Mucosa of descending colon (tissue), 3 donors: ENCODE data around the gene ADAP1. TPM values are rescaled to one million over a fixed set of nuclear protein-coding genes. Genes with fewer than 3 reads are reported as not detected.

ENCODE experiments used
- ATAC-seq: fragments of 200-7000 bp; cut with Tn5 transposase; one replicate; pipeline ENCODE4 v1.9.1; 2020; ENCODE audit warnings: mild to moderate bottlenecking, moderate library complexity
- DNase-seq, 3 donors: peaks; one replicate each; pipeline ENCODE4 v3.0.0-alpha.2; 2020
- H3K36me3 ChIP-seq: fragments of 200-600 bp; one replicate; pipeline ENCODE4 v1.8.0; 2021; ENCODE audit warnings: low read depth, mild to moderate bottlenecking
- H3K4me1 ChIP-seq: fragments of 200-600 bp; one replicate; pipeline ENCODE4 v1.8.0; 2021; ENCODE audit warnings: low read depth, mild to moderate bottlenecking
- H3K4me3 ChIP-seq: fragments of 200-600 bp; one replicate; pipeline ENCODE4 v1.8.0; 2021; ENCODE audit warnings: mild to moderate bottlenecking
- H3K9me3 ChIP-seq: fragments of 200-600 bp; one replicate; pipeline ENCODE4 v1.8.0; 2021; ENCODE audit warnings: mild to moderate bottlenecking
- CTCF ChIP-seq: fragments of 200-600 bp; IDR thresholded peaks from one replicate; pipeline ENCODE4 v1.8.0; 2022; ENCODE audit warnings: antibody characterized with exemption, mild to moderate bottlenecking
- intact Hi-C, 2 donors: fragments of 100-400 bp; cut with DNase I in 1 of 2; cut with micrococcal nuclease in 1 of 2; formaldehyde crosslinking; loops; one replicate each; pipeline versions ENCODE4 v1.11.0 to v1.11.1; 2022; cut with DNase I, micrococcal nuclease
- total RNA-seq, 3 donors: library from RNA; stranded (reverse); fragmentation: NEBNext Ultra II Directional in 2 of 3; extraction: Animal tissue kit (Norgen Biotek cat#: 25700) in 2 of 3; gene quantifications; one replicate each; pipeline versions ENCODE4 v1.2.1 to v1.2.4, GENCODE V29; 2021 to 2023
- donor health status: DM: no; HTN: no; CAD: no; lungs with moderate emphysema.
- donor health status: DM: no; HTN: no; CAD: no.
- donor health status: DM: no; HTN: yes; CAD: no.

Gene ADAP1
- total RNA-seq, 3 donors from 2014 or later: 80.7 to 153 (median 98.8) TPM

- ATAC-seq (no peak), DNase-seq (peak in 2 of 3 donors; percentile 8 to 25)
- intact Hi-C loops: no loop called here
- Histone ChIP-seq H3K9me3 (no peaks in the 10 kb centered on the region), H3K4me3 (no peak overlapping the region), H3K36me3 (no peaks in the 10 kb centered on the region), H3K4me1 (peaks cover 16% of the 10 kb centered on the region)
- TF ChIP-seq CTCF: no peak
Measured at GRCh38 chr7:930975-931758, 23.3 kb downstream of the ADAP1 start.

GRCh38 chr7:929311-929711, 25.2 kb downstream of the ADAP1 start:
- DNase-seq: peak; percentile 7 to 37 (median 26)
- Histone ChIP-seq H3K4me3 (no peak overlapping the region), H3K9me3 (no peaks in the 10 kb centered on the region), H3K4me1 (peaks cover 32% of the 10 kb centered on the region), H3K36me3 (no peaks in the 10 kb centered on the region)
- TF ChIP-seq CTCF: no peak
- ATAC-seq: no peak
- intact Hi-C loops: no loop called here

GRCh38 chr7:927031-927671, 27.3 kb downstream of the ADAP1 start:
- intact Hi-C loops: no loop called here
- peak; percentile 36 for ATAC-seq
- Histone ChIP-seq H3K4me1 (peaks cover 49% of the 10 kb centered on the region), H3K4me3 (no peak overlapping the region), H3K36me3 (no peaks in the 10 kb centered on the region), H3K9me3 (no peaks in the 10 kb centered on the region)
- peak; percentile 61 to 74 (median 71) for DNase-seq
- no peak for TF ChIP-seq CTCF

GRCh38 chr7:926061-927030, 28.1 kb downstream of the ADAP1 start:
- H3K9me3 ChIP-seq: no peaks in the 10 kb centered on the region
- peak; percentile 90 to 93 (median 91) for DNase-seq
- H3K36me3 ChIP-seq: no peaks in the 10 kb centered on the region
- no peak overlapping the region for H3K4me3 ChIP-seq
- peak; percentile 75 for ATAC-seq
- no peak for TF ChIP-seq CTCF
- intact Hi-C loops: no loop called here
- H3K4me1 ChIP-seq: peaks cover 57% of the 10 kb centered on the region

GRCh38 chr7:925601-926000, 28.9 kb downstream of the ADAP1 start:
- TF ChIP-seq CTCF: no peak
- Histone ChIP-seq H3K4me3 (no peak overlapping the region), H3K36me3 (no peaks in the 10 kb centered on the region), H3K9me3 (no peaks in the 10 kb centered on the region), H3K4me1 (peaks cover 65% of the 10 kb centered on the region)
- intact Hi-C loops: no loop called here
- ATAC-seq: peak; percentile 40
- DNase-seq: peak; percentile 72 to 90 (median 80)
